ENCODE results near the gene OGFR.

Gene OGFR, protein sequence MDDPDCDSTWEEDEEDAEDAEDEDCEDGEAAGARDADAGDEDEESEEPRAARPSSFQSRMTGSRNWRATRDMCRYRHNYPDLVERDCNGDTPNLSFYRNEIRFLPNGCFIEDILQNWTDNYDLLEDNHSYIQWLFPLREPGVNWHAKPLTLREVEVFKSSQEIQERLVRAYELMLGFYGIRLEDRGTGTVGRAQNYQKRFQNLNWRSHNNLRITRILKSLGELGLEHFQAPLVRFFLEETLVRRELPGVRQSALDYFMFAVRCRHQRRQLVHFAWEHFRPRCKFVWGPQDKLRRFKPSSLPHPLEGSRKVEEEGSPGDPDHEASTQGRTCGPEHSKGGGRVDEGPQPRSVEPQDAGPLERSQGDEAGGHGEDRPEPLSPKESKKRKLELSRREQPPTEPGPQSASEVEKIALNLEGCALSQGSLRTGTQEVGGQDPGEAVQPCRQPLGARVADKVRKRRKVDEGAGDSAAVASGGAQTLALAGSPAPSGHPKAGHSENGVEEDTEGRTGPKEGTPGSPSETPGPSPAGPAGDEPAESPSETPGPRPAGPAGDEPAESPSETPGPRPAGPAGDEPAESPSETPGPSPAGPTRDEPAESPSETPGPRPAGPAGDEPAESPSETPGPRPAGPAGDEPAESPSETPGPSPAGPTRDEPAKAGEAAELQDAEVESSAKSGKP

GRCh38 chr20:62804627-62805154 lies at the start of gene OGFR:
OGFR (plus strand) TSS chr20:62804835; CDS start chr20:62804860, 25 bp downstream.
- DNase-seq (ENCODE audit: low read depth): peak; percentile 68

- DNase-seq (ENCODE audit: low read depth): no peak
These were observed 49.7 kb upstream of the OGFR start for GRCh38 chr20:62754991-62755356.

DNA sequence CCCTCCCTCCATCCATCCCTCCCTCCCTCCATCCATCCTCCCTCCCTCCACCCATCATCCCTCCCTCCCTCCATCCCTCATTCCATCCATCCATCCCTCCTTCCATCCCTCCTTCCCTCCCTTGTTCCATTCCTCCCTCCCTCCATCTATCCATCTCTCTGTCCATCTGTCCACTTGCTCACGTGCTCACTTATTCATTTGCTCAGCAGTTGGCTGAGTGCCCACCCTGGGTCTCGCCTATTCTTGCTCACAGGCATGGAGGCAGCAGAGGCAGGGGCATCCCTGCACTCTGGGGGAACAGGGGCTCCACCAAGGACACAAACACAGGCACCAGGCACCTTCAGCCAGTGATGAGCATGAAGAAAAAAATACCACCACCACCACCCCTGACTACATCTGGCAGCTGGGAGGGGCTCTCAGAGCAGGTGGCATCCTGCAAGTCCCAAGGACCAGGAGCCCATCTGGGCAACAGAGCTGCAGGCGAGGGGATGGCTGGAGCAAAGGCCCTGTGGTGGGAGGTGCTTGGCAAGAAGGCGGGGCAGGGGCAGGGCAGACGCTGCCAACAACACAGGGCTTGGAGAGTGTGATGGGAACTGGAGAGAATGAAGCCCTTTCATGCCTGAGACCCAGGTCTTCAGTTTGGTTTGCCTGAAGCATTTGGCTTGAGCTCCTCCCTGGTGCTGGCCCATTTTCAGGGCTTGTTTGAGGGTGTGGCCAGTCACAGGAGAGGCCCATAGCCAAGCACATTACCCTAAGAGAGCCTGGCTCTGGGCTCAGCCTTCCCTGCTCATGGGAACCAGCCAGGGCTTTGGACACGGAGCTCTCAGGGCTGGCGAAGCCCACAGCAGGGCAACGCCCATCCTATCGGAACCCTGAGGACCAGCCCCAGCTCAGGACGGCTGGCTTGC lies 48.6 kb upstream of the OGFR start:
- no peak for DNase-seq (ENCODE audit: low read depth)

GRCh38 chr20:62758226-62758912 lies 46.3 kb upstream of the OGFR start:
- no peak for DNase-seq (ENCODE audit: low read depth)

DNA sequence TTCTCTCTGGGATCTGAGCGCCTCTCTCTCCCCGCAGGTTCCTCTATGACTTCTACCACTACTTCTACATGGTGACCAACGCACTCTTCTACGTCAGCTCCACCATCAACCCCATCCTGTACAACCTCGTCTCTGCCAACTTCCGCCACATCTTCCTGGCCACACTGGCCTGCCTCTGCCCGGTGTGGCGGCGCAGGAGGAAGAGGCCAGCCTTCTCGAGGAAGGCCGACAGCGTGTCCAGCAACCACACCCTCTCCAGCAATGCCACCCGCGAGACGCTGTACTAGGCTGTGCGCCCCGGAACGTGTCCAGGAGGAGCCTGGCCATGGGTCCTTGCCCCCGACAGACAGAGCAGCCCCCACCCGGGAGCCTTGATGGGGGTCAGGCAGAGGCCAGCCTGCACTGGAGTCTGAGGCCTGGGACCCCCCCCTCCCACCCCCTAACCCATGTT lies 44.6 kb upstream of the OGFR start:
- no peak for DNase-seq (ENCODE audit: low read depth)

GRCh38 chr20:62760471-62760855 lies 44.2 kb upstream of the OGFR start:
- no peak for DNase-seq (ENCODE audit: low read depth)

DNA sequence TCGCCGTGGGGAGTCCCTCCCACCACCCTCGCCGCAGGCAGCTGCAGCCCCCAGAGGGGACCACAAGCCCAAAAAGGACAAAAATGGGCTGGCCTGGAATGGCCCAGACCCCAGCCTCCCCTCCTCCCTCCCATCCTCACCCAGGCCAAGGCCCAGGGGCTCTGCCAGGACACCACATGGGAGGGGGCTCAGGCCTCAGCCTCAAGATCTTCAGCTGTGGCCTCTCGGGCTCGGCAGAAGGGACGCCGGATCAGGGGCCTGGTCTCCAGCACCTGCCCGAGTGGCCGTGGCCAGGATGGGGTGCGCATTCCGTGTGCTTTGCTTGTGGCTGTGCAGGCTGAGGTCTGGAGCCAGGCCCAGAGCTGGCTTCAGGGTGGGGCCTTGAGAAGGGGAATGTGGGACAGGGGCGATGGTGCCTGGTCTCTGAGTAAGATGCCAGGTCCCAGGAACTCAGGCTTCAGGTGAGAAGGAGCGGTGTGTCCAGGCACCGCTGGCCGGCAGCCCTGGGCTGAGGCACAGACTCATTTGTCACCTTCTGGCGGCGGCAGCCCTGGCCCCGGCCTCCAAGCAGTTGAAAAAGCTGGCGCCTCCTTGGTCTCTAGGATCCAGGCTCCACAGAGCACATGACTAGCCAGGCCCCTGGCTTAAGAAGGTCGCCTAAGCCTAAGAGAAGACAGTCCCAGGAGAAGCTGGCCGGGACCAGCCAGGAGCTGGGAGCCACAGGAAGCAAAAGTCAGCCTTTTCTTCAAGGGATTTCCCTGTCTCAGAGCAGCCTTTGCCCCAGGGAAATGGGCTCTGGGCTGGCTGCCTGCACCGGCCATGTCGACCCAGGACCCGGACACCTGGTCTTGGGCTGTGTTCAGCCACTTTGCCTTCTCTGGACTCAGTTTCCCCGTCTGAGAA lies 43.5 kb upstream of the OGFR start:
- no peak for DNase-seq (ENCODE audit: low read depth)

GRCh38 chr20:62761759-62762131 lies 42.9 kb upstream of the OGFR start:
- DNase-seq (ENCODE audit: low read depth): no peak

DNA sequence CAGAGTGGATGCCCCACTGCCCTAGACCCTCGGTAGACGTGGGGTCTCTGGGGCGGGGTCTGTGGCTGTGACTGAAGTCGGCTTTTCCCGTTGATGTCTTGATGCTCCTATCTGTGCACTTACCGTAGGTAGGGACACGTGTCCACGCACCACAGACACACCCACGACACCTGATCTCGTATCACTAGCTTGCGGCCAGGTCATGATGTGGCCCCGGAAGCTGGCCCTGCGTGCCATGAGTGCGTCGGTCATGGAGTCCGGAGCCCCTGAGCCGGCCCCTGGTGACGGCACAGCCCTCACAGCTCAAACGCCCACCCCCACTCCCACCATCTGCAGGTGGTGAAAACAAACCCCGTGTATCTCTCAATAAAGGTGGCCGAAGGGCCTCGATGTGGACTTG lies 42.3 kb upstream of the OGFR start:
- no peak for DNase-seq (ENCODE audit: low read depth)

- no peak for DNase-seq (ENCODE audit: low read depth)
These were observed 41.8 kb upstream of the OGFR start for GRCh38 chr20:62762801-62763368.

DNA sequence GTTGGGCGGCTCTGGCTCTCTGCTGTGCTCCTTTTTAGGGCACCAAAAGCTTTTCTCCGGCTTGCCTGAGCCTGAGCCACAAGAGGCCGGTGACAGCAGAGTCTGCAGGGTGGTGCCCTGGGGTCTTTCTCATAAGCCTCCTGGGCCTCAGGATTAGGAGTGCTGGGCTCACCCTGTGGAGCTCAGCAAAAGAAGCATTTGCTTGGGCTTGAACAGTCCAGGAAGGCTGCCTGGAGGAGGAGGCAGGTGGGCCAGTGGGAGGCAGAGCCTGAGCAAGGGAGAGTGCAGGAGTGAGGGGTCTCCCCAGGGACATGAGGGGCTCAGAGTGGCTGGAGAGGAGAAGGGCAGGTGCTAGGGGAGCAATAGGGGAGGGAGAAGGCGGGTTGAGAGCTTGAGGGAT lies 41.2 kb upstream of the OGFR start:
- no peak for DNase-seq (ENCODE audit: low read depth)

- no peak for DNase-seq (ENCODE audit: low read depth)
These were observed 40.3 kb upstream of the OGFR start for GRCh38 chr20:62764156-62764935.

GRCh38 chr20:62765021-62765420 lies 39.6 kb upstream of the OGFR start:
- no peak for DNase-seq (ENCODE audit: low read depth)

DNA sequence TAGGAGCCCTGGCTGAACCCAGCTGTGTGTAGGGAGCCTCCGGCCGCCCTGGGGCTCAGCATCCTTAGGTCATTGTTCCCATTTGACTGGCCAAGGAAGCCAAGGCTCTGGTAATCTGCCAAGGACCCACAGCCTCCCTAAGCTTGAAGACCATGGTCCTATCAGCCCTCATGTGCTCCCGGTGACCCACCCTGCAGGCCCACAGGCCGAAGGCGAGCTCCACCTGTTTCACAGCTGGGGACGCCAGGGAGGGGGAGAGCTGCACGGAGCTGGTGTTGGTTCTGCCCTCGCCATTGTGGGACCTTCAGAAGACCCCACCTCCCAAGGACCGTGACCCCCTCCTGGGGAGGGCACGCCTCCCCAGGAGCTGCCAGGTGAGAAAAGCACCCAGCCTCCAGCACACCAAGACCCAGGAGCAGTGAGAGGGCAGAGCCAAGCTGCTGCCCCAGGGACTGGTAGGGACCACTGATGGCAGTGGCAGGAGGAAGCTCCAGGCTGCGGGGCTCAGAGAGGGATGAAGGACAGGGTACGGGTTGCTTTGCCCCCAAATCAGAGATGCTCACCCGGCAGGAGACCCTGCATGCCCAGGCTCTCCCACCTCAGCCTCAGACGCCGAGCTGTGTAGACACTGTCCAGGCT lies 39.1 kb upstream of the OGFR start:
- DNase-seq (ENCODE audit: low read depth): no peak

- DNase-seq (ENCODE audit: low read depth): no peak
These were observed 38.6 kb upstream of the OGFR start for GRCh38 chr20:62766071-62766450.

DNA sequence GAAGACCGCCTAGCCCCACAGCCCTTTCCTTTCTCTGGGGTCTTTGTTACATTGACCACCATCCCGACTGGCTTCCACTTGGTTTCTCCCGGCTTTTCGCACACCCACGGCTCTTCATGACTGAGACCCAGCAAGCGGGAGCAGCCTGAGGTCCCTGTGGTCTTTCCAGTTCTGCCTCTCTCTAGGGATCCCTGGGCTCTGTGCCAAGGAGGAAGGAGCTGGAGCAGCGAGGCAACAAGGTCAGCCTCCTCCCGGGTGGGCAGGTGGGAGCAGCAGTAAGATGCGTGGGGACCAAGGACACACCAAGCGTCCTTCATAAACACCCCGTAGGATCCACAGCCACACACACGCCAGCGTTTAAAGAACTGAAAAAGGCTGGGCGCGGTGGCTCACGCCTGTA lies 37.9 kb upstream of the OGFR start:
- DNase-seq (ENCODE audit: low read depth): no peak

DNA sequence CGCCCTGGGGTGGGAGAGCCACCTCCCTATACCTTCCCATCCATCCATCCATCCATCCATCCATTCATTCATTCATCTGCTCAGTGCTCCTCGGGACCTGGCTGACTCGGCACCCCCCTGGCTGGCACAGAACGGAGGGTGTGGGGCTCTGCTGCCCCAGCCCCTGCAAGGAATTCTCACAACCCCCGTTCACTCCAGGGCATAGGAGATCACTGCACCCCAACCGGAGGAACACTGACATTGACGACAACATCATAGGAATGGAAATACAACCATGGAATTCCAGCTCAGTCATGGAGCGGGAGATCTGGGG lies 36.4 kb upstream of the OGFR start:
- no peak for DNase-seq (ENCODE audit: low read depth)

GRCh38 chr20:62768551-62769287 lies 35.9 kb upstream of the OGFR start:
- no peak for DNase-seq (ENCODE audit: low read depth)

Data from stimulated activated CD8-positive, alpha-beta memory T cell treated with anti-CD3 and anti-CD28 coated beads, Interleukin-12 subunit alpha, Interleukin-12 subunit beta, amount 100 ng/mL, for 4 hours (primary cell).